Coronary artery (tissue), 2 donors: ENCODE data around the gene CLTCL1.

Experiments used
- DNase-seq: peaks from one replicate; pipeline ENCODE4 v3.0.0-alpha.2; 2017; ENCODE audit warnings: low spot score
- H3K27ac ChIP-seq, 2 donors: fragments of 200-600 bp; sonication (generic); one replicate each; pipeline ENCODE4 v1.5.1; 2016 to 2019
- H3K4me3 ChIP-seq: fragments of 200-600 bp; sonication (generic); 2 replicates; pipeline ENCODE4 v1.5.1; 2016; ENCODE audit warnings: mild to moderate bottlenecking, moderate library complexity
- CTCF ChIP-seq: fragments of 200-600 bp; sonication (generic); IDR thresholded peaks from one replicate; pipeline ENCODE4 v1.5.1; 2019; ENCODE audit warnings: antibody characterized with exemption

CLTCL1 gene

GRCh38 chr22:19146215-19146968, 145.1 kb downstream of the CLTCL1 start:
- H3K4me3 ChIP-seq = no peak overlapping the region

GRCh38 chr22:19143967-19144400, 147.5 kb downstream of the CLTCL1 start:
- no peak for DNase-seq
- TF ChIP-seq CTCF = no peak
- H3K27ac ChIP-seq = peak overlapping the region; percentile 56 to 90
- peak overlapping the region; percentile 92 for H3K4me3 ChIP-seq

More at GRCh38 chr22:19146215-19146968, 145.1 kb downstream of the CLTCL1 start:
- DNase-seq = no peak
- TF ChIP-seq CTCF = no peak
- H3K27ac ChIP-seq = no peak overlapping the region

GRCh38 chr22:19143212-19143611, 148.3 kb downstream of the CLTCL1 start:
- H3K4me3 ChIP-seq = peak overlapping the region; percentile 92
- no peak for DNase-seq

GRCh38 chr22:19142394-19142793, 149.1 kb downstream of the CLTCL1 start:
- no peak overlapping the region for H3K4me3 ChIP-seq
- no peak overlapping the region for H3K27ac ChIP-seq
- no peak for DNase-seq
- TF ChIP-seq CTCF = no peak

More at GRCh38 chr22:19143212-19143611, 148.3 kb downstream of the CLTCL1 start:
- no peak overlapping the region for H3K27ac ChIP-seq
- no peak for TF ChIP-seq CTCF

- Histone ChIP-seq H3K27ac (no peak overlapping the region), H3K4me3 (no peak overlapping the region)
- no peak for DNase-seq
- no peak for TF ChIP-seq CTCF
These were observed 151.5 kb downstream of the CLTCL1 start for GRCh38 chr22:19139974-19140373.

- no peak for DNase-seq
- TF ChIP-seq CTCF = no peak
- Histone ChIP-seq H3K27ac (no peak overlapping the region), H3K4me3 (no peak overlapping the region)
These were observed 152.5 kb downstream of the CLTCL1 start for GRCh38 chr22:19139001-19139356.
